ENCODE measurements around the gene NTSR1. TPM values are rescaled to one million over a fixed set of nuclear protein-coding genes. Genes with fewer than 3 reads are reported as not detected.
A peak's percentile ranks its signal among the peaks of the same experiment; 100 is the strongest.

The NTSR1 gene
- total RNA-seq, 1 donor from 2014 or later, result not detected

- peaks cover 6% of the 10 kb centered on the region for H3K36me3 Mint-ChIP-seq (ENCODE audit: low read depth)
- peak overlapping the region; percentile 87 for H3K4me3 Mint-ChIP-seq
- no peaks in the 10 kb centered on the region for H3K9me3 Mint-ChIP-seq
- peaks cover 16% of the 10 kb centered on the region for H3K4me1 Mint-ChIP-seq
- no peaks in the 10 kb centered on the region for H3K27me3 Mint-ChIP-seq (ENCODE audit: low read depth)
- TF ChIP-seq, protein P1, sequence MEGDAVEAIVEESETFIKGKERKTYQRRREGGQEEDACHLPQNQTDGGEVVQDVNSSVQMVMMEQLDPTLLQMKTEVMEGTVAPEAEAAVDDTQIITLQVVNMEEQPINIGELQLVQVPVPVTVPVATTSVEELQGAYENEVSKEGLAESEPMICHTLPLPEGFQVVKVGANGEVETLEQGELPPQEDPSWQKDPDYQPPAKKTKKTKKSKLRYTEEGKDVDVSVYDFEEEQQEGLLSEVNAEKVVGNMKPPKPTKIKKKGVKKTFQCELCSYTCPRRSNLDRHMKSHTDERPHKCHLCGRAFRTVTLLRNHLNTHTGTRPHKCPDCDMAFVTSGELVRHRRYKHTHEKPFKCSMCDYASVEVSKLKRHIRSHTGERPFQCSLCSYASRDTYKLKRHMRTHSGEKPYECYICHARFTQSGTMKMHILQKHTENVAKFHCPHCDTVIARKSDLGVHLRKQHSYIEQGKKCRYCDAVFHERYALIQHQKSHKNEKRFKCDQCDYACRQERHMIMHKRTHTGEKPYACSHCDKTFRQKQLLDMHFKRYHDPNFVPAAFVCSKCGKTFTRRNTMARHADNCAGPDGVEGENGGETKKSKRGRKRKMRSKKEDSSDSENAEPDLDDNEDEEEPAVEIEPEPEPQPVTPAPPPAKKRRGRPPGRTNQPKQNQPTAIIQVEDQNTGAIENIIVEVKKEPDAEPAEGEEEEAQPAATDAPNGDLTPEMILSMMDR (conservative IDR thresholded peaks at IDR 0.05), result no peak
- DNase-seq (ENCODE audit: low read depth, low spot score), result peak; percentile 96
- no peak overlapping the region for H3K27ac Mint-ChIP-seq (ENCODE audit: unreplicated experiment)
These were observed 85.5 kb downstream of the NTSR1 start for GRCh38 chr20:62794007-62794724.

GRCh38 chr20:62795023-62795761 is 86.6 kb downstream of the NTSR1 start:
- H3K9me3 Mint-ChIP-seq, result no peaks in the 10 kb centered on the region

GRCh38 chr20:62796699-62797491 is 88.3 kb downstream of the NTSR1 start:
- Mint-ChIP-seq H3K27ac (ENCODE audit: unreplicated experiment) (peak overlapping the region; percentile 43), H3K36me3 (ENCODE audit: low read depth) (peaks cover 9% of the 10 kb centered on the region)

More at GRCh38 chr20:62795023-62795761, 86.6 kb downstream of the NTSR1 start:
- TF ChIP-seq, protein P1 (conservative IDR thresholded peaks at IDR 0.05), result no peak
- no peaks in the 10 kb centered on the region for H3K27me3 Mint-ChIP-seq (ENCODE audit: low read depth)
- peaks cover 16% of the 10 kb centered on the region for H3K4me1 Mint-ChIP-seq
- DNase-seq (ENCODE audit: low read depth, low spot score), result peak; percentile 60
- H3K27ac Mint-ChIP-seq (ENCODE audit: unreplicated experiment), result peak overlapping the region; percentile 50
- peaks cover 9% of the 10 kb centered on the region for H3K36me3 Mint-ChIP-seq (ENCODE audit: low read depth)
- H3K4me3 Mint-ChIP-seq, result peak overlapping the region; percentile 92

GRCh38 chr20:62797671-62798532 is 89.3 kb downstream of the NTSR1 start:
- Mint-ChIP-seq H3K4me3 (peak overlapping the region; percentile 82), H3K9me3 (no peaks in the 10 kb centered on the region), H3K27me3 (ENCODE audit: low read depth) (no peaks in the 10 kb centered on the region), H3K27ac (ENCODE audit: unreplicated experiment) (peak overlapping the region; percentile 57), H3K4me1 (peaks cover 10% of the 10 kb centered on the region), H3K36me3 (ENCODE audit: low read depth) (peaks cover 9% of the 10 kb centered on the region)
- no peak for DNase-seq (ENCODE audit: low read depth, low spot score)
- TF ChIP-seq, protein P1 (conservative IDR thresholded peaks at IDR 0.05), result no peak

More at GRCh38 chr20:62796699-62797491, 88.3 kb downstream of the NTSR1 start:
- TF ChIP-seq, protein P1 (conservative IDR thresholded peaks at IDR 0.05), result no peak
- DNase-seq (ENCODE audit: low read depth, low spot score), result no peak
- H3K4me3 Mint-ChIP-seq, result peak overlapping the region; percentile 82
- peaks cover 10% of the 10 kb centered on the region for H3K4me1 Mint-ChIP-seq
- H3K27me3 Mint-ChIP-seq (ENCODE audit: low read depth), result no peaks in the 10 kb centered on the region
- no peaks in the 10 kb centered on the region for H3K9me3 Mint-ChIP-seq
